Colonic mucosa (tissue), 4 donors: ENCODE measurements around the gene GARNL3. TPM values are rescaled to one million over a fixed set of nuclear protein-coding genes. Genes with fewer than 3 reads are reported as not detected.

Experiments
- DNase-seq: peaks from one replicate; pipeline ENCODE4 v3.0.0-alpha.2; 2020
- H3K27ac ChIP-seq: fragments of 200-600 bp; one replicate; pipeline ENCODE4 v1.8.0; 2021
- H3K27me3 ChIP-seq: fragments of 200-600 bp; one replicate; pipeline ENCODE4 v1.8.0; 2021
- H3K36me3 ChIP-seq: fragments of 200-600 bp; one replicate; pipeline ENCODE4 v1.8.0; 2021
- H3K4me1 ChIP-seq: fragments of 200-600 bp; one replicate; pipeline ENCODE4 v1.8.0; 2021; ENCODE audit warnings: mild to moderate bottlenecking
- H3K4me3 ChIP-seq: fragments of 200-600 bp; one replicate; pipeline ENCODE4 v1.8.0; 2021
- H3K9ac ChIP-seq, 2 donors: one replicate each; pipeline ENCODE4 v1.7.0; 2013; ENCODE audit warnings: control low read depth in 2 of 2, low read depth in 2 of 2, low read length in 2 of 2
- H3K9me3 ChIP-seq: fragments of 200-600 bp; one replicate; pipeline ENCODE4 v1.8.0; 2021
- intact Hi-C: fragments of 100-400 bp; cut with DNase I; formaldehyde crosslinking; loops from one replicate; pipeline ENCODE4 v1.14.1; 2022
- total RNA-seq, 2 donors: library from RNA; stranded (reverse); fragmentation: NEBNext Ultra II Directional in 1 of 2; extraction: Animal tissue kit (Norgen Biotek cat#: 25700) in 1 of 2; gene quantifications; one replicate each; pipeline ENCODE4 v1.2.1, GENCODE V29; 2021
- TF ChIP-seq, protein P1 (sequence below): fragments of 200-600 bp; IDR thresholded peaks from one replicate; pipeline ENCODE4 v1.8.0; 2022; ENCODE audit warnings: antibody characterized with exemption, mild to moderate bottlenecking
- donor health status: healthy.
- donor health status: DM: no; HTN: no; CAD: no.
- donor health status: DM: no; HTN: no; CAD: no.

Gene GARNL3
- total RNA-seq, 2 donors from 2014 or later: 4.1 to 5.1 TPM

DNA sequence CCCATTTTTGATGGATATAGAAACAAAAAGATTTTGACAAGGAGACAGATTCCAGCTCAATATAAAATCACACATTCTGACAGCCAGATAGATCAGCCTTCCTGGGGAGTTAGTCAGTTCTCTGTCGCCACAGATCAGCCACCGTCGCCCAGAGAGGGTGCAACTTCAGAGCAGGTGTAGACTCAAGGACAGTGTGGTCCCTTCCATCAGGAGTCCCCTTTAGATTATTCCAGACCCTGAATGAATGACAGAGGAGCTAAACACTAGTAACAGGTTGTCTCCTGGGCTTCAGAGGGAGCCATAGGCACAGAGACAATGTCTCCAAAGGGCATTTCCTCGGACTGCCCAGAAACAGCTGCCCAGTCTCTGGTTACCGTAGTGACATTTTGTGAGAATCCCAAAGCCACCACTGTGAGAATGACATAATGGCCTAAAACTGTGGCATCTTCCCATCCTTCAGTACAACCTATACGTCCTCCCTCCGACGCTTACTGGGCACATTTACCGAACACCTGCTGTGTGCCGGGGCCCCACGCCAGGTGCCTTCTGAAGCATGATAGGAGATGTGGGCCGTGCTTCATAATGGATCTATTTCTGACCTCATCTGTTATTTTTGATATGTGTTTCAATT lies 85.0 kb downstream of the GARNL3 start:
- Histone ChIP-seq H3K9me3 (no peaks in the 10 kb centered on the region), H3K4me1 (no peaks in the 10 kb centered on the region), H3K9ac (no peak overlapping the region), H3K27me3 (no peaks in the 10 kb centered on the region), H3K27ac (no peak overlapping the region), H3K4me3 (no peak overlapping the region), H3K36me3 (no peaks in the 10 kb centered on the region)
- TF ChIP-seq, protein P1, sequence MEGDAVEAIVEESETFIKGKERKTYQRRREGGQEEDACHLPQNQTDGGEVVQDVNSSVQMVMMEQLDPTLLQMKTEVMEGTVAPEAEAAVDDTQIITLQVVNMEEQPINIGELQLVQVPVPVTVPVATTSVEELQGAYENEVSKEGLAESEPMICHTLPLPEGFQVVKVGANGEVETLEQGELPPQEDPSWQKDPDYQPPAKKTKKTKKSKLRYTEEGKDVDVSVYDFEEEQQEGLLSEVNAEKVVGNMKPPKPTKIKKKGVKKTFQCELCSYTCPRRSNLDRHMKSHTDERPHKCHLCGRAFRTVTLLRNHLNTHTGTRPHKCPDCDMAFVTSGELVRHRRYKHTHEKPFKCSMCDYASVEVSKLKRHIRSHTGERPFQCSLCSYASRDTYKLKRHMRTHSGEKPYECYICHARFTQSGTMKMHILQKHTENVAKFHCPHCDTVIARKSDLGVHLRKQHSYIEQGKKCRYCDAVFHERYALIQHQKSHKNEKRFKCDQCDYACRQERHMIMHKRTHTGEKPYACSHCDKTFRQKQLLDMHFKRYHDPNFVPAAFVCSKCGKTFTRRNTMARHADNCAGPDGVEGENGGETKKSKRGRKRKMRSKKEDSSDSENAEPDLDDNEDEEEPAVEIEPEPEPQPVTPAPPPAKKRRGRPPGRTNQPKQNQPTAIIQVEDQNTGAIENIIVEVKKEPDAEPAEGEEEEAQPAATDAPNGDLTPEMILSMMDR: no peak
- intact Hi-C loops: no loop called here
- no peak for DNase-seq

DNA sequence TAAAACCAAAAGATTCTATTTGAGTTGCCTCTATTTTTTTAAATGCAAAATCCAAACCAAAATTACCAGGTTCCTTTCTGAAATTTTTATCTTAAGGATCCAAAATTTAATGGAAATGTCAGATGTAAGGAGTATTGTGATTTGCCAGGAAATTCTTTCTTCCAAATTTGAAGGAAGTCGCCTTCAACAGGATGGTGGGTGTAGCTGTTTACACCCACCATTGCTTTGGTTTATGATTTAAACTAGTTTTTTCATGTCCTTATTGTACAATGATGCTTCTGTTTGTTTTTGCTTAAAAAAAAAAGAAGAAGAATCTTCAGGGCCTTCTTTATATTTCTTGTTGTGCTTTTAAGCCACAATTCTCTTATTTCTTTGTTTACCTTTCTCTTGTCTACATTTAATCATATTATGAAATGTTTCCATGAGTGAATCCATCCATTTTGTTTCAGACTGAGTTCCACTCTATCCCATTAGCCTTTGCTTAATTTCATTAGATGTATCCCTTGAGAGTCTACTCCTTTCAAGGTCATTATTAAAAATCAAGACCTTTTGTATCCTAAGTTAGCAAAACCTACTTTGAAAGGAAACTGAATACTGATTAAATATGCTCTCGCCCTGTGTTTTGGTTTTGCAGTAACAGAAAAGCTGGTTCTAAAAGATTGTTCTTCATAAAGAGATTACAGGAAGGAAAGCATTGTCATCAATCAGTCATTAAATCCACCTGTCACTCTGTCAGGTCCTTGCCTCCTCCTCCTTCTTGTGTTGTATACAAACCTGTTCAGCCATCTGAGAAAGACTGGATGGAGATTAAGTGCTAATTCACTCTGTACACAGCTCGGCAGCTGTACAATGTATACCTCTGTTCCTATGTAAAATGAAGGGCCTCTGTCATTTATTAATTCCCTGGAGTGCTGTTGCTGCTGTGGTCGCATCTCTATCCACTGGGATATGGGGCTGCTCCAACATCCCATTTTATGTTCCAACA lies 86.9 kb downstream of the GARNL3 start:
- TF ChIP-seq, protein P1: no peak
- intact Hi-C loops: no loop called here
- Histone ChIP-seq H3K4me3 (no peak overlapping the region), H3K9me3 (no peaks in the 10 kb centered on the region), H3K27ac (no peak overlapping the region), H3K36me3 (no peaks in the 10 kb centered on the region), H3K27me3 (no peaks in the 10 kb centered on the region), H3K4me1 (no peaks in the 10 kb centered on the region), H3K9ac (no peak overlapping the region)
- DNase-seq: no peak

- H3K4me1 ChIP-seq: no peaks in the 10 kb centered on the region
- H3K27ac ChIP-seq: no peak overlapping the region
- no peak for DNase-seq
- H3K4me3 ChIP-seq: no peak overlapping the region
- intact Hi-C loops: no loop called here
- H3K27me3 ChIP-seq: no peaks in the 10 kb centered on the region
- TF ChIP-seq, protein P1: no peak
- no peaks in the 10 kb centered on the region for H3K9me3 ChIP-seq
- no peaks in the 10 kb centered on the region for H3K36me3 ChIP-seq
- H3K9ac ChIP-seq: no peak overlapping the region
Measured at GRCh38 chr9:127353882-127354281, 89.3 kb downstream of the GARNL3 start.

- TF ChIP-seq, protein P1: no peak
- Histone ChIP-seq H3K4me1 (peaks cover 4% of the 10 kb centered on the region), H3K9me3 (no peaks in the 10 kb centered on the region), H3K4me3 (no peak overlapping the region), H3K27ac (no peak overlapping the region), H3K27me3 (no peaks in the 10 kb centered on the region), H3K9ac (no peak overlapping the region), H3K36me3 (no peaks in the 10 kb centered on the region)
- no peak for DNase-seq
- intact Hi-C loops: no loop called here
Measured at GRCh38 chr9:127356906-127357305, 92.3 kb downstream of the GARNL3 start.

GRCh38 chr9:127358023-127358535 lies 93.5 kb downstream of the GARNL3 start:
- TF ChIP-seq, protein P1: no peak
- Histone ChIP-seq H3K36me3 (no peaks in the 10 kb centered on the region), H3K9me3 (no peaks in the 10 kb centered on the region), H3K9ac (no peak overlapping the region), H3K4me3 (no peak overlapping the region), H3K4me1 (peaks cover 4% of the 10 kb centered on the region), H3K27me3 (no peaks in the 10 kb centered on the region), H3K27ac (no peak overlapping the region)
- intact Hi-C loops: no loop called here
- no peak for DNase-seq
